Endodermal cell (in vitro differentiated cells): ENCODE measurements around the gene IL15RA. TPM values are rescaled to one million over a fixed set of nuclear protein-coding genes. Genes with fewer than 3 reads are reported as not detected.

Experiments
- DNase-seq: peaks from one replicate; pipeline ENCODE4 v3.0.0-alpha.2; 2017
- H3K27ac ChIP-seq: 2 replicates; pipeline ENCODE4 v1.5.1; 2013; ENCODE audit warnings: mild to moderate bottlenecking, low read depth, low read length, moderate library complexity
- H3K27me3 ChIP-seq: 2 replicates; pipeline ENCODE4 v1.6.1; 2013; ENCODE audit warnings: mild to moderate bottlenecking, low read length, moderate library complexity; ENCODE audit not compliant: insufficient read depth, control insufficient read depth, poor library complexity, severe bottlenecking
- H3K36me3 ChIP-seq: 2 replicates; pipeline ENCODE4 v1.7.0; 2013; ENCODE audit warnings: mild to moderate bottlenecking, low read length, moderate library complexity; ENCODE audit not compliant: control insufficient read depth, insufficient read depth
- H3K4me1 ChIP-seq: one replicate; pipeline ENCODE4 v1.7.0; 2013; ENCODE audit warnings: low read length; ENCODE audit not compliant: control insufficient read depth, insufficient read depth
- H3K4me3 ChIP-seq: 2 replicates; pipeline ENCODE4 v1.5.1; 2013; ENCODE audit warnings: mild to moderate bottlenecking, low read length, moderate library complexity
- H3K9ac ChIP-seq: 2 replicates; pipeline ENCODE4 v1.6.1; 2013; ENCODE audit warnings: mild to moderate bottlenecking, low read length, moderate library complexity; ENCODE audit not compliant: poor library complexity, severe bottlenecking; ENCODE audit errors: extremely low read depth
- H3K9me3 ChIP-seq: 2 replicates; pipeline ENCODE4 v1.6.1; 2013; ENCODE audit warnings: mild to moderate bottlenecking, low read length, moderate library complexity; ENCODE audit not compliant: control insufficient read depth
- H3K27ac Mint-ChIP-seq: 2 replicates; pipeline ENCODE4 v1.8.0; 2020; ENCODE audit warnings: mixed read lengths
- H3K27me3 Mint-ChIP-seq: 2 replicates; pipeline ENCODE4 v1.8.0; 2021; ENCODE audit warnings: mild to moderate bottlenecking, mixed read lengths; ENCODE audit not compliant: insufficient read depth
- H3K36me3 Mint-ChIP-seq: 2 replicates; pipeline ENCODE4 v1.8.0; 2020; ENCODE audit warnings: low read depth, mixed read lengths
- H3K4me1 Mint-ChIP-seq: 2 replicates; pipeline ENCODE4 v1.8.0; 2020; ENCODE audit warnings: mixed read lengths
- H3K4me3 Mint-ChIP-seq: 2 replicates; pipeline ENCODE4 v1.8.0; 2020; ENCODE audit warnings: mild to moderate bottlenecking, moderate library complexity, mixed read lengths
- H3K9me3 Mint-ChIP-seq: 2 replicates; pipeline ENCODE4 v1.8.0; 2020; ENCODE audit warnings: mild to moderate bottlenecking, mixed read lengths
- WGBS, 2 experiments: methylation state at CpG; one replicate each; pipeline versions ENCODE4 v1.1.5 to v1.1.7; 2013; ENCODE audit warnings: missing lambda C conversion rate in 2 of 2, mixed read lengths in 1 of 2; ENCODE audit not compliant: insufficient coverage in 1 of 2, insufficient read length in 1 of 2; 5-methylcytosine and 5-hydroxymethylcytosine counted together
- total RNA-seq, 2 donors: library from RNA; stranded (reverse); fragmentation: NEBNext Ultra II Directional in 1 of 2; extraction: Animal tissue kit (Norgen Biotek cat#: 25700) in 1 of 2; gene quantifications; 2 replicates in 1 of 2; 3 replicates in 1 of 2; pipeline ENCODE4 v1.2.1, GENCODE V29; 2021
- TF ChIP-seq, protein P1 (sequence below): fragments of 200-600 bp; sonication (generic); conservative IDR thresholded peaks from 2 replicates; pipeline ENCODE4 v1.5.0; 2021; ENCODE audit warnings: antibody characterized with exemption, mild to moderate bottlenecking

Gene IL15RA
- total RNA-seq, 2 donors from 2014 or later: 0.35 to 0.37 TPM

DNA sequence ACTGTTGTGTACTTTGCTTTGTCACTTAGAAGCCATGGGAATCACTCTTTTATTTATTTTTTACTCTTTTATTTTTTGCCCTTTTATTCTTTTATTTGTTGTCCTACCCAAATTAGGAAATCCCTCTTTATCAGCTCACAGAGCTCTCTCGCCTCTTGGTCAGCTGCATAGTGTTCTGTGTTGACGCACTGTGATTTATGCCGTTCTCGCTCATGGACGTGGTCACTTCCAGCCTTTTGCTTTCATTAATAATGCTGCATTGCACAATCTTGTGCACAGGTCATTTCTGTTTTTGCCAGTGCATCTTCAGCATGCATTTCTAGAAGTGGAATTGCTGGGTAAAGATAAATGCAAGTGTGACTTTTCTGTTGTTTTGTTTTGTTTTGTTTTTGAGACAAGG lies 45.0 kb downstream of the IL15RA start:
- no peak overlapping the region for H3K9ac ChIP-seq
- WGBS, 2 experiments: 95 to 99% methylated on average over 5 of the region's 5 CpGs
- no peaks in the 10 kb centered on the region for H3K27me3 ChIP-seq
- no peaks in the 10 kb centered on the region for H3K4me1 ChIP-seq
- H3K36me3 ChIP-seq: peaks cover 80% of the 10 kb centered on the region
- no peaks in the 10 kb centered on the region for H3K9me3 ChIP-seq
- TF ChIP-seq, protein P1, sequence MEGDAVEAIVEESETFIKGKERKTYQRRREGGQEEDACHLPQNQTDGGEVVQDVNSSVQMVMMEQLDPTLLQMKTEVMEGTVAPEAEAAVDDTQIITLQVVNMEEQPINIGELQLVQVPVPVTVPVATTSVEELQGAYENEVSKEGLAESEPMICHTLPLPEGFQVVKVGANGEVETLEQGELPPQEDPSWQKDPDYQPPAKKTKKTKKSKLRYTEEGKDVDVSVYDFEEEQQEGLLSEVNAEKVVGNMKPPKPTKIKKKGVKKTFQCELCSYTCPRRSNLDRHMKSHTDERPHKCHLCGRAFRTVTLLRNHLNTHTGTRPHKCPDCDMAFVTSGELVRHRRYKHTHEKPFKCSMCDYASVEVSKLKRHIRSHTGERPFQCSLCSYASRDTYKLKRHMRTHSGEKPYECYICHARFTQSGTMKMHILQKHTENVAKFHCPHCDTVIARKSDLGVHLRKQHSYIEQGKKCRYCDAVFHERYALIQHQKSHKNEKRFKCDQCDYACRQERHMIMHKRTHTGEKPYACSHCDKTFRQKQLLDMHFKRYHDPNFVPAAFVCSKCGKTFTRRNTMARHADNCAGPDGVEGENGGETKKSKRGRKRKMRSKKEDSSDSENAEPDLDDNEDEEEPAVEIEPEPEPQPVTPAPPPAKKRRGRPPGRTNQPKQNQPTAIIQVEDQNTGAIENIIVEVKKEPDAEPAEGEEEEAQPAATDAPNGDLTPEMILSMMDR: no peak
- DNase-seq: no peak
- no peak overlapping the region for H3K27ac Mint-ChIP-seq
- no peak overlapping the region for H3K4me3 ChIP-seq
- peaks cover 81% of the 10 kb centered on the region for H3K36me3 Mint-ChIP-seq
- H3K27ac ChIP-seq: no peak overlapping the region
- H3K9me3 Mint-ChIP-seq: no peaks in the 10 kb centered on the region
- H3K4me1 Mint-ChIP-seq: no peaks in the 10 kb centered on the region
- H3K4me3 Mint-ChIP-seq: no peak overlapping the region
- no peaks in the 10 kb centered on the region for H3K27me3 Mint-ChIP-seq

DNA sequence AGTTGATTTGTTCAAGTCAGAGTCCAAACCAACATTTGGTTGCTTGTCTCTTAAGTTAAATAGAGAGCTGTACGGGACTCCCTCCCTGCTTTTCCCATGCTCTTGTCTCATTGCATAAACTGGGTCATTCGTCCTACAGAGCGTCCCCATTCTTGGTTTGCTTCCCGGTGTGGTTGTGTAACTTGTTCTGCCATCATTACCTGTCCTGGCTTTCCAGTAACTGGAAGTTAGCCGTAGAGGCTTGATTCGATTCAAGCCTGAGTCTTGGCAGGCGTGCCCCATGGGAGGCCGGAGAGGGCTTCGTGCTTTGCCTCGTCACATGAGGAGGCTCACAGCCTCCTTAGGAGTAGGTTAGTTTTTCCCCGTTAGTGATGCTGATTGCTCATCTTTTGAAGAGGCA lies 47.1 kb downstream of the IL15RA start:
- Mint-ChIP-seq H3K4me3 (no peak overlapping the region), H3K27ac (no peak overlapping the region), H3K9me3 (no peaks in the 10 kb centered on the region), H3K27me3 (no peaks in the 10 kb centered on the region), H3K4me1 (no peaks in the 10 kb centered on the region), H3K36me3 (peaks cover 83% of the 10 kb centered on the region)
- Histone ChIP-seq H3K4me3 (no peak overlapping the region), H3K36me3 (peaks cover 84% of the 10 kb centered on the region), H3K27me3 (no peaks in the 10 kb centered on the region), H3K9me3 (no peaks in the 10 kb centered on the region), H3K9ac (no peak overlapping the region), H3K27ac (no peak overlapping the region), H3K4me1 (no peaks in the 10 kb centered on the region)
- DNase-seq: no peak
- TF ChIP-seq, protein P1: no peak
- WGBS, 2 experiments: 85 to 90% methylated on average over 6 to 11 of the region's 11 CpGs

DNA sequence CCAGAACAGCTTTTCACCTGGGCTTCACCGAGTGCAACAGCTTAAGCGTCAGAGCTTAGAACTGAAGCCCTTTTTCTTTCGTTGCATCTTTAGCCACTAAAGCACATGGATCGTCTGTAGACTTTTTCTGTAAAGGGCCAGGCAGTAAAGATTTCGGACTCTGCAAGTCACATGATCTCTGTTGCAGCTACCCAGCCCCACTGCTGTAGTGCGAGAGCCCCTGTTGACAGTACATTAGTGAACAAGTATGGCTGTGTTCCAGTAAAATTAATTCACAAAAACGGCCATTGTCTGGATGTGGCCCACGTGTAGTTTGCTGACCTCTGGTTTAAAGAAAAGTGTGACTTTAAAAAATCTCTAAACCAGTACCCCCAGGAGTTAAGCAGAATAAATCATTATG lies 47.9 kb downstream of the IL15RA start:
- Histone ChIP-seq H3K4me3 (no peak overlapping the region), H3K36me3 (peaks cover 84% of the 10 kb centered on the region), H3K27me3 (no peaks in the 10 kb centered on the region), H3K27ac (no peak overlapping the region), H3K9me3 (no peaks in the 10 kb centered on the region), H3K4me1 (no peaks in the 10 kb centered on the region), H3K9ac (no peak overlapping the region)
- TF ChIP-seq, protein P1: no peak
- H3K4me1 Mint-ChIP-seq: no peaks in the 10 kb centered on the region
- WGBS, 2 experiments: 87 to 89% methylated on average over 8 of the region's 8 CpGs
- no peak overlapping the region for H3K4me3 Mint-ChIP-seq
- H3K27ac Mint-ChIP-seq: no peak overlapping the region
- peaks cover 87% of the 10 kb centered on the region for H3K36me3 Mint-ChIP-seq
- no peaks in the 10 kb centered on the region for H3K27me3 Mint-ChIP-seq
- DNase-seq: no peak
- H3K9me3 Mint-ChIP-seq: no peaks in the 10 kb centered on the region
